IPS-18c (cell line): ENCODE results near the gene IL16.
"Not testable (repeated sequence)": the region's sequence is repeated elsewhere in the genome, so short reads cannot be mapped to it uniquely, and the experiment has no call there.

Experiments
- H3K4me3 ChIP-seq: 2 replicates; pipeline ENCODE4 v1.7.0; 2013; ENCODE audit warnings: low read depth, mild to moderate bottlenecking, low read length, moderate library complexity; ENCODE audit not compliant: insufficient read depth
- H3K9me3 ChIP-seq: one replicate; pipeline ENCODE4 v1.6.1; 2013; ENCODE audit warnings: mild to moderate bottlenecking, low read length, moderate library complexity; ENCODE audit not compliant: control insufficient read depth, insufficient read depth

The IL16 gene

GRCh38 chr15:81190922-81191507 lies 5.7 kb upstream of the IL16 start:
- Histone ChIP-seq H3K4me3 (no peak overlapping the region), H3K9me3 (no peaks in the 10 kb centered on the region)

GRCh38 chr15:81191701-81192100 lies 5.0 kb upstream of the IL16 start:
- Histone ChIP-seq H3K4me3 (no peak overlapping the region), H3K9me3 (no peaks in the 10 kb centered on the region)

- H3K4me3 ChIP-seq = no peak overlapping the region
- H3K9me3 ChIP-seq = no peaks in the 10 kb centered on the region
Observed at GRCh38 chr15:81194723-81195122, 2.0 kb upstream of the IL16 start.

GRCh38 chr15:81195339-81195864 lies 1.3 kb upstream of the IL16 start:
- H3K9me3 ChIP-seq = no peaks in the 10 kb centered on the region
- H3K4me3 ChIP-seq = no peak overlapping the region

GRCh38 chr15:81197255-81197630 lies 564 bp downstream of the IL16 start:
- no peak overlapping the region for H3K4me3 ChIP-seq
- H3K9me3 ChIP-seq = no peaks in the 10 kb centered on the region

- no peak overlapping the region for H3K4me3 ChIP-seq
- H3K9me3 ChIP-seq = no peaks in the 10 kb centered on the region
Observed at GRCh38 chr15:81197688-81198281, 1.1 kb downstream of the IL16 start.

- H3K9me3 ChIP-seq = no peaks in the 10 kb centered on the region
- no peak overlapping the region for H3K4me3 ChIP-seq
Observed at GRCh38 chr15:81199031-81199779, 2.5 kb downstream of the IL16 start.

- no peaks in the 10 kb centered on the region for H3K9me3 ChIP-seq
- no peak overlapping the region for H3K4me3 ChIP-seq
Observed at GRCh38 chr15:81206018-81206417, 9.3 kb downstream of the IL16 start.

- not testable (repeated sequence) for H3K9me3 ChIP-seq, H3K4me3 ChIP-seq
Observed at GRCh38 chr15:81207987-81208386, 11.3 kb downstream of the IL16 start.

- Histone ChIP-seq H3K9me3 (no peaks in the 10 kb centered on the region), H3K4me3 (no peak overlapping the region)
Observed at GRCh38 chr15:81209635-81210034, 13.0 kb downstream of the IL16 start.

GRCh38 chr15:81211376-81211775 lies 14.7 kb downstream of the IL16 start:
- Histone ChIP-seq H3K4me3 (no peak overlapping the region), H3K9me3 (no peaks in the 10 kb centered on the region)

GRCh38 chr15:81213982-81214381 lies 17.3 kb downstream of the IL16 start:
- Histone ChIP-seq H3K9me3 (no peaks in the 10 kb centered on the region), H3K4me3 (no peak overlapping the region)

GRCh38 chr15:81215531-81215930 lies 18.9 kb downstream of the IL16 start:
- H3K9me3 ChIP-seq = no peaks in the 10 kb centered on the region
- no peak overlapping the region for H3K4me3 ChIP-seq

- Histone ChIP-seq H3K4me3 (no peak overlapping the region), H3K9me3 (no peaks in the 10 kb centered on the region)
Observed at GRCh38 chr15:81215983-81216382, 19.3 kb downstream of the IL16 start.

GRCh38 chr15:81216422-81216821 lies 19.7 kb downstream of the IL16 start:
- no peak overlapping the region for H3K4me3 ChIP-seq
- no peaks in the 10 kb centered on the region for H3K9me3 ChIP-seq

- no peaks in the 10 kb centered on the region for H3K9me3 ChIP-seq
- H3K4me3 ChIP-seq = no peak overlapping the region
Observed at GRCh38 chr15:81221449-81221848, 24.8 kb downstream of the IL16 start.

- Histone ChIP-seq H3K9me3 (no peaks in the 10 kb centered on the region), H3K4me3 (no peak overlapping the region)
Observed at GRCh38 chr15:81222007-81222406, 25.3 kb downstream of the IL16 start.

GRCh38 chr15:81223346-81223971 lies 26.8 kb downstream of the IL16 start:
- Histone ChIP-seq H3K4me3 (no peak overlapping the region), H3K9me3 (no peaks in the 10 kb centered on the region)
